ENCODE measurements around the gene ERG.
A peak's percentile ranks its signal among the peaks of the same experiment; 100 is the strongest.

ERG gene

GRCh38 chr21:38388647-38389353 is 109.5 kb downstream of the ERG start:
- DNase-seq (ENCODE audit: low read depth): peak; percentile 15

- peak; percentile 16 for DNase-seq (ENCODE audit: low read depth)
These were observed 110.1 kb downstream of the ERG start for GRCh38 chr21:38388203-38388602.

DNA sequence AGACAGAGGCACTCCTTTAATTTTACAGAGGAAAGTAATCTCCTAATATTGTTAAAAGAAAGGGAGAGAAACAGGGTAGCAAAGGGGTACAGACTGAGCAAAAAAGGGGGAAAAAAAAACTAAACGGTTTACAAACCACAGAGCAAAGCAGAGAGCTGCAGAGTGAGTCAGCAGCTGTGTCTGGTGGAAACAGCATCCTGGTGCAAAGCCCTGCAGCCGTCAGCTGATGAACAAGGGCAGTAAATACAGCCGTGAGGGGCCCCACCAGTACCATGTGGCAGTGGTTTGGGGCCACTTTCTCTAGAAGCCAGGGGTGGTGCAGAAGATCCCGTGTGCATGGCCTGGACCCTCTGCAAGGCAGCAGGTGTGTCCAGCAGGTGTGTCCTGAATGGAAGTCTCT is 111.3 kb downstream of the ERG start:
- DNase-seq (ENCODE audit: low read depth): peak; percentile 49

GRCh38 chr21:38385427-38386175 is 112.7 kb downstream of the ERG start:
- no peak for DNase-seq (ENCODE audit: low read depth)

DNA sequence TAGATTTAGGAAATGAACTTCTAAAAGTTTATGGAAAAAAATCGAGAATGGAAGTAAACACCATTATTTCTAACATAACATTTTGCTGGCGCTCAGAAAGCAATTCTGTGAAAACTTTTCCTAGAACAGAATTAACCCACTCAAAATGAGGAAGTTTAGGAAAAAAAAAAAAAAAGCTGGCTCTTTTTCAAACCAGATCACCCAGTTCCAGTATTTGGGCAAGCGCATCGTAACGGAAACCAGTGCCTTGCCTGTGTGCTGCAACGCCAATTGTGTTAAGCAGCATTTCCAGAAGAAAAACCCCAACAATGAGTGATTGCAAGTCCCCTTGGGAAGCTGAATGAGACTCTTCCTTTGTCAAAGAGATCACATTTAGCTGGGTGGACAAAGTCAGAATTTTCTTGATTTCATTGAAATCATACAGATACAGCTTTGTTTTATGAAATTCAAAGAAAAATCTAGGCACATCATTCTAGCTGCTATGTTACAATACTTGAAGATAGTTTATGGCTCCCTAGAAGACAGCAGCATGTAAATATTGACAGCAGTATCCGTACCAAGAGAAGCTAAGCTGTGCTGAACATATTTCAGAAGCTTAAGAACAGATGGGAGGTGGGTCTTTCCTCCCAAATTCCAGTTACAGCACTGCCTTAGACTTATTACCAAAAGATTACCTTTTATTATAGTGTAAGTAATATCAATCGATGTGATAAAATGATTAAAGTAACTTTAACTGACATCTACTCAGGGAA is 113.4 kb downstream of the ERG start:
- DNase-seq (ENCODE audit: low read depth): no peak

DNA sequence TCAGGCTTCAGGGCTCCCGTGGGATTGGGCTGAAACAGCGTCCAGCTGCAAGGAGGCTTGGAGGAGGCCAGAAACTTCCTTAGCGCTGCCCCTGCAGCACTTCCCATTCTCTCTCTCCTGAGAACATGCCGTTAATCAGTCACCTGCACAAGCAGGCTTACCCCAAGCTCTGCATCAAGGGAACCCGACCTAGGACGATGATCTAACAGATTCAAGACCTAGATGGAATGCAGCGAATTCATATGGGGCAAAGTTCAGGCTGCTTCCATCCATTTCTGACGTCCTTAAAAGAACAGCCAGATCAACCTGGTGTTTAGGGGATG is 114.1 kb downstream of the ERG start:
- DNase-seq (ENCODE audit: low read depth): no peak

GRCh38 chr21:38383411-38384237 is 114.7 kb downstream of the ERG start:
- DNase-seq (ENCODE audit: low read depth): no peak

GRCh38 chr21:38380481-38381137 is 117.7 kb downstream of the ERG start:
- DNase-seq (ENCODE audit: low read depth): peak; percentile 24

DNA sequence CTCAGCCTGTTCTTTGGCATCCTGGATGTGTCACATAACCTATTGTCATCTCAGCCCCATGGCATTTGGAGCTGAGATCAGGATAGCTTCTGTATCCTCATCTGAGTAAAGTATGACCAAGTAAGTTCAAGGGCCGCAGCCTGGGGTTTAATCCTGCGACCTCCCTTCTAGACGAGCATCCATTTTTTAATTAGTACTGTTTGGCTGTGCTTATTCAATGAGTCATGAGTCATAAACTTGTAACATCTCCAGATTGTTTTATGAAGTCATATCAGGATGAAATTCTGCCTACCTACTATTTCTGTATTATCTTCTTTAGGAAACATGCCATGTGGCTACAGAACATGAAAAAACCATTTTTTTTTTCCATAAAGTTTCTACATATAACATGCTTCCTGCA is 119.1 kb downstream of the ERG start:
- DNase-seq (ENCODE audit: low read depth): no peak

DNA sequence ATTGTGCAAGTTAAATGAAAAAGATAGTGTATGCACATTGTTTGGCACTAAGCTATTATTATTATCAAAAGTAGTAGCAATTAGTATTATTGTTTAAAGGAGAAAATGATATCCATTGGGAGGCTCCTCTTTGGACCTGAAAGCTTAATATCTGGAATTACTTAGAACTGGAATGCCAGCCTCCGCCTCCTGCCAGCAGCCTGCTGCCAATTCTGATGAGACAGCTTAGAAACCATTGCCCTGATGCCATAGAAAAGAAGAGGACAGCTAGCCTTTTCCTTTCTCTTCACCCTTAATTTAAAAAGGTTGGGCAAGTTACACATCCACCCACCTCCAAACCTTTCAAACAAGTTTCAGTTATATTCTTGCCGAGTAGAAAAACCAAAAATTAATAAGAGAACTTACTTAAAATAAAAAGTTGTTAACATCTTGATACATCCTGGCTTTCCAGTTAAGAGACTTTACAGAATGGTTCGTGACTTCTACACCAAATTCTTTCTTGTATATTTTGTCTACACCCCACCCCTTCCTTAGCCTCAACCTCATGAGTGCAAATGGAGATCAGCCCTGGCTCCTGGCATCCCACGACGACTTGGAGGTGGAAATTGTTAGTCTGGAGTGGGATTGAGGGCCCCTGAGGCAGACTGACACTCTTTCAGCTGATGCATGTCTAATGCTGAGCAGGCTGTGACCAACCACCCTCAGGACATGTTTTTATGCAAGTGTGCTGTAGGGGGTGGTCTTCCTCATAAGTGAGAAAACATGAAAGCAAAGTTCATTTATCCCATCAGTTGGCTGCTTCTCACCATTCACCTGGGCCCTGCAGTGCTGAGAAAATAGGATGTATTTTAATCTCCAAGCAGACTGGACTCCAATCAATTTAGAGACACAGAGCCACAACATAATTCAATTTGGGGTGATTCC is 120.8 kb downstream of the ERG start:
- DNase-seq (ENCODE audit: low read depth): no peak

GRCh38 chr21:38376693-38377092 is 121.6 kb downstream of the ERG start:
- no peak for DNase-seq (ENCODE audit: low read depth)

GRCh38 chr21:38376235-38376634 is 122.0 kb downstream of the ERG start:
- no peak for DNase-seq (ENCODE audit: low read depth)

DNA sequence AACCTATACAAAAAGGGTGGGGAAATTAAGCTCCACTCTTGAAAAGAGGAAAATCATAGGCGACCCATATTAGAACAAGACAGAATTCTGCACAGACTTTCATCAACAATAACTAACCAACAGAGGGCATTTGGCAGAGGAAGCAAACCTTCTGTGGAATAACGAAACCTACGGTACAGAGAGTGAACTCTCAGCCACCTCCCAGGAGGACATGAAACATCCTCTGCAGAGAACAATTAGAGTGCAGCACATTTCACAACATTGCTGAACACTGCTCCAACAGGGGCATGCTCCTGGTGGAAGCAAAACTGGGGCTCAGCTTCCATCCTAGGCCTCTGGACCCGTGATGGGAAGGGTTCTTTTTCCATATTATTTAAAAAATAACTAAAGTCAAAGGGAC is 130.6 kb downstream of the ERG start:
- no peak for DNase-seq (ENCODE audit: low read depth)

DNA sequence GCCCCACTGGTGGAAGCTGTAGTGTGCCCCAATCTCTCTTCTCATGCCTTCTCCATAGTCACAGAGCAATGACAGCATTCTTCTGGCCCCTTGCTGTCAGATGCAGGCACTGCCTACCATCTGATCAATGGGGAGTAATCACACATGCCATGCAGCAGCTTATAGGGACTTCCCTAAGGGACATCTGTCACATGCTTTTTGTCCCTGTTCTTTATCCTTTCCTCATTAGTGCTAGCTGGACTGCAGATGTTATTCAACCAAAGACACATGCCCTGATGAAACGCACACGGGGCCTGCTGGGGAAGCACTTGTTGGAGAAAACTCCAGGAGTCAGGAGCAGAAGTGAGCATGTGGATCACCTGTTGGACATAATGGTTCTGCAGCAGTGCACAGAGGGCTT is 132.8 kb downstream of the ERG start:
- no peak for DNase-seq (ENCODE audit: low read depth)

DNA sequence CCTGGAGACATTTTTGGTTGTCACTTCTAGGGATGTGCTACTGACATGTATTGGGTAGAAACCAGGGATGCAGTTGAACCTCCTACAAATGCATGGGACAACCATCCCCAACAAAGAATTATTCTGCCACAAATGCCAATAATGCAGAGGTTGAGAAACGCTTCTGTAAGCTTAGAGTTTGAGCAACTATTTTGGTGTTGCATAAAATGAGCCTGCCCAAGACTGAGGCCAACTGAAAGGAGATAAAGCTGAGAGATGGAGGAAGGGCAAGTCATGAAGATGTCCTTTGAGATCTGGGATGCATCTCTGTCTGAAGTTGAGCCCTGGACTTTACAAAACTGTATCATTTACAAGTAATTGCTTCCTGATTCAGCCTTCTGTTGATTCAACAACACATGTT is 134.6 kb downstream of the ERG start:
- DNase-seq (ENCODE audit: low read depth): no peak

DNA sequence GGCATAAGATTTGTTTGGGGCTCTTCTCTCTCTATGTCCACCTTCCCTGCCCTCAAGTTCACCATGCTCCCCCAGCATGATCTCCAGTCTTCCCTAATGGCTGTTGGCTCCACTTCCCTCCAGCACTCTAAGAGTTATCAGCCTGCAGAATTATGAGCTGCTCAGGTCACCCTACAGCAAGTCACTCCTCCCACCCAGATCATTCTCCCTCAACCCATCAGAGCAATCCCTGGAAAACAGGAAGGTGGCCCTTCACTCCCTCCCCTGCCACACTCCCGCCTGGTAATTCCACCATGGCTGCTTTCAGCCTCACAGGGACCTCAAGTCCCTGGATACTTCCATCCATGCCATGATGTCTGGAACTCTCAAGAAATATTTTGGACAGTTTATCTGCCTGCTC is 137.0 kb downstream of the ERG start:
- no peak for DNase-seq (ENCODE audit: low read depth)

DNA sequence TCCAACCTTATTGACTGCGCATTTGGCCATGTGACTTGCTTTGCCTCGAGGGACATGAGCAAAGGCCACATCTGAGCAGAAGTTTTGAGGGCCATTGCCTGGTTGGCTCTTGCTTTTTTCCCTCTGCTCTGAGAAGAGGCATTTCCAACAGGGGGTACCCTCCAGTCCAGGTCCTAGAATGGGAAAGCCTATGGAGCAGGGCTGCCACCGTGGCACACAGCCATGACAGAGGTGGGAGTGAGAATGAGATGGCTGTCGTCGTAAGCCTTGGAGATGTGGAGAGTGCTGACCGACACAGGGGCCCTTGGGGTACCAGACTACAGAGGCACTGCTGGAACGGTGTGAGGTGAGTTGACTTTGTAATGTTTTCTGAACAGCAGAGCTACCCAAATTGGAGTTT is 138.4 kb downstream of the ERG start:
- DNase-seq (ENCODE audit: low read depth): no peak

DNA sequence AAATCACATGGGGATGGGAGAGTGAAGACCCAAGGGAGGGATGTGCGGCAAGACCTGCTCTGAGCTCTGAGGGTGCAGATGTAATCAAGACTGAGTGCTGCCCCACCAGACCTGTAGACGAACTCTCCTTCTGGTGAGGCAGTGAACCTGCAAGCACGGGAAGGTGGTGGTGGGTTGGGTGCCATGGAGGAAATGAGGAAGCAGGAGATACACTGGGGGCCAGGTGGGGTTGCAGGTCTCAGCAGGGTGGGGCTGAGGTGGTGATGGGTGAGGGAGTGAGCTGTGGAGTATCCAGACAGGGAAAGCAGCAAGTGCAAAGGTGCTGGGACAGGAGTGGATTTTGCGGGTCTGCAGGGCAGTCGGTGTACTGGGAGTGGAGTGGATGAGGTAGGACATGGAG is 139.2 kb downstream of the ERG start:
- no peak for DNase-seq (ENCODE audit: low read depth)

DNA sequence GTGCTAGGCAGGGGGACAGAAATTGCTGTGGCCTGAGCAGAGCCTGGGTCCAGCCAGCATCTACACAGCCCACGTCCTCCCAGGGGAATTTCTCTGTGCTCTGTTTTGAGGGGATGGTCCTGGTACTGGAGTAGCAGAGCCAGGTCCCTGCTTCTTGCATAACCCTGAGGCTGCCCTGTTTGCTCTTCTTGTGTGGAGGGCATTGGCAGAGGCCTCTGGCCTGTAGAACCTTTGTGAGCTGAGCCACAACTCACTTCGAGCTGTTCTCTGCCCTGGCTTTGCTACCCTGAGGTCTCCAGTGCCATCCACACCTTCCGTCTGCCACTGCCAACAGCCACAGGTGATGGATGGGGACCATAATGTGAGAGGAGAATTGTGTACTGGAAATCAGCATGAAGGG is 139.6 kb downstream of the ERG start:
- no peak for DNase-seq (ENCODE audit: low read depth)

DNA sequence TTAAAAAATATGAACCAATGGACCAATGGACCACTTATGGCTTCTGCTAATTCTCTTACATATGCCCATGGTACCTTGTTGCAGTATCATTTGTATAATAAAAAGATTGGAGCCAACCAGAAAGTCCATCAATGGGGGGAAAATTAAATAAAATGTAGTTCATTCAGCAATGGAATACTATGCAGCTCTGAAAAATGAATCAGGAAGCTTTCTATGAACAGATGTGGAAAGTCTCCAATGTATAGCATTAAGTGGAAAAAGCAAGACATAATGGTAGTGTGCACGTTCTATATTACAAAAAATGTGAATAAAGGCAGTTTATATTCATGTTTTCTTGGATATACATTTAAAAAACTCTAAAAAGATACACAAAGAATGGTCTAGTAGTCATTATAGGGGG is 140.2 kb downstream of the ERG start:
- no peak for DNase-seq (ENCODE audit: low read depth)

Measured in iris pigment epithelial cell (primary cell).